Endometrial microvascular endothelial cells (primary cell): ENCODE results near the gene MOB3A. TPM values are rescaled to one million over a fixed set of nuclear protein-coding genes. Genes with fewer than 3 reads are reported as not detected.

ENCODE experiments used
- in situ Hi-C: cut with HindIII; loops from 2 replicates; pipeline ENCODE4 v1.10.0; 2017; ENCODE audit warnings: low sequenced_read_pairs, low pct_unique_long_range_greater_than_20kb; ENCODE audit errors: inconsistent ontology term
- total RNA-seq: library from RNA; depleted of rRNA; stranded (reverse); fragments of >200 nt; gene quantifications from one replicate; pipeline ENCODE4 v1.2.3, GENCODE V29; 2015; ENCODE audit errors: inconsistent ontology term

Gene MOB3A
- total RNA-seq, 1 donor from 2014 or later: 66.6 TPM

DNA sequence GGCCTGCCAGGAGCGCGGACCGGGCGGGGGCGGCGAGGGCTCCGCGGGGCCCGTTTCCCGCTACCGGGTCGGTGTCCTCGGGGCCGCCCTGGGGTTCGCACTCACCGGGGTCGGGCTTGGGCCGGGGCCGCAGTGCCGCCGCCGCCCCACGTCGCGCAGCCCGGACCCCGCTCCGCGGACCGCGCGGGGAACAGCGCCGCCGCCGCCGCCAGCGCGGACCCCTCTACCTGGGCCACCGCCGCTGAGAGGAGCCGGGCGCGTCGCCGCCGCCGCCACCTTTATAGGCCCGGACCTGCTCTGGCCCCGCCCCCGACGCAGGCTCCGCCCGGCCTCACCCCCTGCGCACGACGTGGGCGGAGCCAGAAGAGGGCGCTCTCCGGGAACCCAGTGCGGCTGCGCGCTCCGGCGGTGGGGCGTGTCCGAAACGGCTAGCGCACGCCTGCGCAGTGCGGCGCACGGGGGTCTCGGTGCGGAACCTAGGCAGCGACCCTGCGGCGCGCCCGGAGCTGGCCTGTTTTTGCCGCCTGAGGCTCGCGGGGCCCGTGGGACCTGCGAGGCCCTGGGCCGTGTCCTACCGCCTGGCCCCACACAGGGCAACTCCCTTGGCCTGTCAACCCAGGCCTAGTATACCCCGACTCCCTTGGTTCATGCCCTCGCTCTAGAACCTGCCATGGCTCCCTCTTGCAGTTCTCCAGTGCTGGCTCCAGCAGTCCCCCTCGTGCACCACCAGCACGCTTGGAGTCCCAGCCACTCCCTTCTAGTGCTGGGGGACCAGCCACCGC is 44.9 kb downstream of the MOB3A start, which contains the start of gene MKNK2:
Gene MKNK2 (minus strand): TSS at position 254 of the 782 bp plus-strand sequence. CDS start 393 bp downstream, outside the sequence.
- in situ Hi-C loops: no loop called here

GRCh38 chr19:2050349-2050990 is 45.7 kb downstream of the MOB3A start:
- in situ Hi-C loops: no loop called here

GRCh38 chr19:2049741-2050348 is 46.3 kb downstream of the MOB3A start:
- in situ Hi-C loops: no loop called here

DNA sequence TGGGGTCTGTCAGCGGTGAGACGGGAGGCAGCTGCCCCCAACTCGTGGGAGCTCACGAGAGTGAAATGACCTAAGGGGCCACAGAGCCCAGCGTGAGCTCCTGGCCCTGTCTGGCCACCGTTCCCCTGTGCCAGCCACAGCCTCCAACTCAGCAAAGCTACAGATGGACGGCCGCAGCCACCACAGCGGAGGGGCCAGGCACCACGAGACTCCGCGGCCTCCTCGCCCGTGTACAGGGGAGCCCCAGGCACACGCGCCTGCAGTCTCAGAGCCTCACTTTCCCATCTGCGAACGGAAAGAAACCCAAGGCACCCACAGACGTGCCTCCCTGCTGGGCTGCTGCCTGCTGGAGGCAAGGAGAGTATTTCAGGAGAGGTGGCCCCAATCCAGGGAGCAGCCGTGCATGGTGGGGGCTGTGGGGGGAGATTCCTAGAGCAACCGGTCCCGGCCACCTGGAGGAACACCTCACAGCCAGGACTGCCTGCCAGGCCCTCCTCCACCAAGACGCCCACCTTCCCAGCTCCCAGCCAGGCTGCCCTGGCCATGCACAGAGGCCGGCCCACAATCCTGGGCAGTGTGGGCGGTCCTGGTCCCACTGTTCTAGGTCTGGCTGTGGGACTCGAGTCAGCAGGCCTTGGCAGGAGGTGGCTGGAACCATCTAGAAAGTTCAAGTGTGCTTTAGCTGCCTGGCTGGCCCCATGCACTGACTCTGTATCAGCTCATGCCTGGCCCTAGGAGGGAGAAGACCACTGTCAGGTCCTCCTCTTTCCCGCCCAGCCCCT is 47.0 kb downstream of the MOB3A start:
- in situ Hi-C loops: no loop called here

- in situ Hi-C loops: no loop called here
Measured at GRCh38 chr19:2048104-2048958, 47.8 kb downstream of the MOB3A start.

GRCh38 chr19:2047449-2048103 is 48.5 kb downstream of the MOB3A start:
- in situ Hi-C loops: no loop called here

GRCh38 chr19:2047076-2047448 is 49.1 kb downstream of the MOB3A start:
- in situ Hi-C loops: no loop called here

DNA sequence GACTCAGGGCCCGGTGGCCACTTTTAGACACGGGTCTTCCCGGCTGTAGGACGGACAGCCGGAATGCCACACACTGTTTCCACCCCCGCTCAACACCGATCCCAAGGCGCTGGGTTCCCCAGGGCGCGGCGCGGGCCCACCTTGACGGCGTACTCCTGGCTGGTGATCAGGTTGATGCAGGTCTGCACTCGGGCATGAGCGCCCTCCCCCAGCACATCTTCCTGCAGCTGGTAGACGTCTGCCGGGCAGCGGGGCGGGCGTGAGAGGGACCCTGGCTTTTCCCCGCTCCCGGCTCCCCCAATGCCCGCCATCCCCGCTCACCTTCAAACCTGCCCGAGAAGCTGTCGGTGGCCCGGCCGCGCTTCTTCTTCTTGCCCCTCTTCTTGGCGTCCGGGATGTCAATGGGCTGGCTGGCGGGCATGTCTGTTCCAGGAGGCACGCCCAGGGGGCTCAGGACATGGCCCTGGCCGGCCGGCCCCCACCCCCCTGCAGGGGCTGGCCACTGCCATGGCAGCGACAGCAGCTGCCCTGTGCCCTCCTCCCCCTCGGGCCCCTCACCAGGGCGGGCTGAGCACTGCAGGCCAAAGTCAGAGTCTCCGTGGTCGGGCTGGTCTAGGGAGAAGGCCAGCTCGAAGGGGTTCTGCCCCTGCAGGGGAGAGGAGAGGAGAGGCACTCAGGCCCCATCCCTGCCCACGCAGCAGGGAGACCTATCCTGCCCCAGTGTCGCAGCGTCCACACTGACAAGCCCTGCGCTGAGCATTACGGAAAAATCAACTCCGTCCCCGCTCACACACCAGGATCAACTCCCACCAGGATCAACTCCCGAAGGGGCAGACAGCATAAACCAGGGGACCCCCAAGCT is 49.8 kb downstream of the MOB3A start:
- in situ Hi-C loops: no loop called here

DNA sequence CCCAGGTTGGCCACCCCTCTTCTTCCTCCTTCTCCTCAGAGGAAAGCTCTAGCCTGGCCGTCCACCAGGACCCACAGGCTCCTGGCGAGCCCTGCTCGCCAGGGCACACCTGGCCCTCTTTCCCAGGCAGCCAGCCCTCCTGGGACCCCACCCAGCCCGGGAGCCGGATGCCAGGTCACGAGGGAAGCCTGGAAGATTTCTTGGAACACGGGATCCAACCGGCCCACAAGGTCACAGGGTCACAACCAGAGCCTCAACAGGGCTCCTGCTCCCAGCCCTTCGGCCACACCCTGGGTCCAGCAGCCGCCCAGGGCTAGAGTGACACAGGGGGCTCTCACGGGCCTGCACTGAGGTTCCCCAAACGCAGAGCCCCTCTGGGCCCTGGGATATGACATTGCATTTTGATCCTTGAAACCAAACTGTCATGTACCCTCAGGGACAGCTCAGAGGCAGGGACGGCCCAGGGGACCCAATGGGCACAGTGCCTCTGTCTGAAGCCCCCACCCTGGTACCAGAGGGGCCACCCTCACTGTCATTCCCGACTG is 50.6 kb downstream of the MOB3A start:
- in situ Hi-C loops: no loop called here

DNA sequence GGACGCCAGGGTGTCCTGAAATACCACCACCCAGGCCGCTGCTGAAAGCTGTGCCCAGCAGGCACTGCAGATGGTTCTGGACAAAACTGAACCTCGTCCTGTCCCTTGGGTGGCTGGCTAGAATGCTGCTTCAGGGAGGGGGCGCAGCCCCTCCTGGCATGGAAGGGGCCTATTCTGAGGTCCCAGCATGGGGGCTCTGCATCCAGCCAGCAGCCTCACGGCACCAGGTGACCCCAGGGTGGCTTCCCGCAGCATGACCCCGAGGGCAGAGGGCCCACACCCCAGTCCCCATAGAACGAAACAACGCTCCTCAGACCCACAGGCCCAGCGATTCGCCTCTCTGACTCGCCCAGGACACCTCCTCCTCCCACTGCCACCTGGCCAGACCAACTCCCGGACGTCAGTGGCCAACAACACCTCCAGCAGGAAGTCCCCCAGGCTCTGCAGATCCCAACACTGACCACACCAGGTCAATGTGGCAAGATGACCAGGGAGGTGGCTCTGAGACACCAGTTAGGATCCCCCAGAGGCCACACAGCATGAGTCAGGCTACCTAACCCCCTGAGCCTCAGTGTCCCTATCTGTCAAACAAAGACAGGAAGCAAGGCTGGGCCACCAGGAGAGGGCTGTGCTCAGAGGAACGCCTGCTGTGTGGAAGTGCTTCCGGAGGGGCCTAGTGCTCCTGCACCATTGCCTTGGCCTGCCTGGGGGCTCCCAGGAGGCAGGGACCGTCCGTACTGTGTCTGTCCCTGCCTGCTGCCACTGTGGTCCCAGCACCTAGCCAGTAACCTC is 51.2 kb downstream of the MOB3A start:
- in situ Hi-C loops: no loop called here

- in situ Hi-C loops: no loop called here
Measured at GRCh38 chr19:2043961-2044708, 52.0 kb downstream of the MOB3A start.

GRCh38 chr19:2043251-2043641 is 52.9 kb downstream of the MOB3A start:
- in situ Hi-C loops: no loop called here

GRCh38 chr19:2042485-2043250 is 53.5 kb downstream of the MOB3A start:
- in situ Hi-C loops: no loop called here

DNA sequence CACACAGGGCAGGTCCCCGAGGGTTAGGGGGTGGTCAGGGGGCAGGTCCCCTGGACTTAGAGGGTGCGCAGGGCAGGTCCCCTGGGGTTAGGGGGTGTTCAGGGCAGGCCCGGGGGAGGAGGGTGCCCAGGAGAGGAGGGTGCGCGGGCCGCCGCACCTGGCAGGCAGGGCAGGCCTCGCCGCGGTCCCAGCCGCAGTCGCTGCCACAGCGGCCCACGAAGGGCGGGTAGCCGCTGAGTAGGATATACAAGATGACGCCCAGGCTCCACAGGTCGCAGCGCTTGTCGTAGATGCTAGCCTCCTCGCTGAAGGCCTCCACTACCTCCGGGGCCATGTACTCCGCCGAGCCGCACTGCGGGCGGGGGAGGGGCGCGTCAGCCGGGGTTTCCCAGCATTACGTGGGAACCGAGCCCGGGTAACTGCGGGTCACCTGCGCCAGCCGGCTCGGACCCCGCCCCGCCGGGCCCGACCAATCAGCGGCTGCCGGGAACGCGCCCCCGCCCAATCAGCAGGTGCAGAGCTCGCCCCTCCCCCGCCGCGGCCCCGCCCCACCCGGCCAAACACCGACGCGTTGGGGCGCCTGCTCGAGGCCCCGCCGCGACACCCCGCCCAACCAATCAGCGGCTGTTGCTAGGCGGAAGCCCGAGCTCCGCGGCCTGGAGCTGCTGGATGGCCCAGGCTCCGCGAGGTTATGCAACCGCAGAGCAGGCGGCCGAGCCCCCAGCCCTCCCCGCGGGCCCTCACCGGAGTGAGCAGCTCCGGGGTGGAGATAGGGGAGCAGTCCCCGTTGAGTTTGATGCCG is 54.2 kb downstream of the MOB3A start:
- in situ Hi-C loops: no loop called here
